Hypothalamus (tissue), 51 donors: ENCODE results near the gene CD180.

ENCODE experiments used
- DNase-seq, 51 donors: peaks; one replicate each; lab custom pipeline; 2025; lab: John Stamatoyannopoulos, UW

Gene CD180

DNA sequence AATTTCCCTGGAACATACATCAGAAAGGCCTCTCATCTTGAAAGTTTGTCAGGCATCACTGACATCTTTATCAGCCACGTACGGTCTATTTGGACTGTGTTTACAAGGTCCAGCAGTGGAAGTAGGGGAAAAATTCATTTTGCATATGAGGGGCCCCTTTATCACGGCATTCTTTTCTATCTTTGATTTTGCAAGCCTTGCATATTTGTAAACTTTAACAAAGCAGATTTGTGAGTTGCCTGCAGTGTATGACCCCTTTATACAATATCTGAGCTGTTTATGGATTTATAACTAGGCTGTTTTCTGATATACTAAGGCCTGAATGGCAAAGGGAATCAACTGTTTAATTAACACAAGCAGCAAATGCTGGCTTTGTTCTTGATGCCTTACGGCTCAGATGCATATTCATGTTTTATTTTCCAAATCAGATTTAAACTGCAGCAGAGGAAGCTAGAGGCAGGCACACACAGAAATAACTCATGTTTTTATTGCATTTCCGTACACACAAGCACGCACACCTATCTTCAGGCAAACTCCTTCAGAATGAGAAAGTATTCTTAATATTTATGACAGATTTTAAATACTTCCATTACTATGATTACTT lies 61.1 kb downstream of the CD180 start:
- no peak for DNase-seq

DNA sequence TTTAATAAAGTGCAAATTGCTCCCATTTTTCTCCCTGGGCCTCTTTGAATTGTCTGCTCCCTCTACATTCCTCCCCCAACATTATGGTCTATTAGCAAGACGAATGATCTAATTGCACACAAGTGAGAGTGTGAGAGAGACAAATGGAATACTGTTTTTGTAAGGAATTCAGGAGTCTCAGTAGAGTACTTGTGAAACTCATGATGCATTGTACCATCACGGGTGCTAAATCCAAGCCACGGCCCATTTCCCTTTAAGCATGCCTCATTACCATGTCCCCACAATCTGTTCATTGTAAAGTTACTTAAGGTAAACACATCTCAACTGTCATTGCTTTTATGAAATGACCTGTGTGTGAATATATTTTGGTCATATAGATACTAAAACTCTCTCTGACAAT lies 62.8 kb downstream of the CD180 start:
- no peak for DNase-seq

DNA sequence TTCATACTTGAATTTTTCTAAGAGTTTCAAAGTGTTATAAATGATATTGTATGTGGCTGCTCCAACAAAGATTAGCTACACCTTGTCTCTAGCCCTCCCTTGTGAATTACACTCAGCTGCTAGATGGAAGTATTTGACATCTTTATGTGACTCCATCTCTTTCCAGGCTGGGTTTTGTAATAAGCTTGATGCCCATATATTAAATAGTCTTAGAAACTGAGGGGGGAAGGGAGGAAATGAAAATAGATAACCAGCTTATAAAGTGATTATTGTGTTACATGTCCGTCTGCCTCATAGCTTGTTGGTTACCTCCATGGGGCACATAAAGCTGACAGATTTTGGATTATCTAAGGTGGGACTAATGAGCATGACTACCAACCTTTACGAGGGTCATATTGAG lies 63.4 kb downstream of the CD180 start:
- no peak for DNase-seq

DNA sequence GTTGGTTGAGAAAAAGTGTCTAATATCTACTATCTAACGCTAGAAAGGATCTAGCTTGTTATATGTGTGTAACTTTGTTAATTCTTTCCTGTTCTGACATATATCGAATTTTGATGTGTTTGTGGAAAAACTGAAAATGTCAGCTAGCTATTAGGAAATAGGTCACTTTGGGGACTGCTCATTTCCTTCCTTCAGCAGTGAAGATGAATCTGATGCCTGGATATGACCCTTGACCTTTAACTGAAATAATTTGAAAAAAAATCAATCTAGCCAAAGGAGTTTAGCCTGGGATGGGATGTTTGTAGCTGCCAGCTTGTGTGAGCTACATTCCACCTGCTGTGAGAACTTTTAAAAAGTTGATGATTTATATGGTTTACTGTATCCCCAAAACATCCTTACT lies 66.8 kb downstream of the CD180 start:
- no peak for DNase-seq
